Lung microvascular endothelial cell (primary cell): ENCODE data around the gene PLA2G6. TPM values are rescaled to one million over a fixed set of nuclear protein-coding genes. Genes with fewer than 3 reads are reported as not detected.
"Not testable (repeated sequence)": the region's sequence is repeated elsewhere in the genome, so short reads cannot be mapped to it uniquely, and the experiment has no call there.

ENCODE experiments used
- DNase-seq, 2 donors: peaks; one replicate each; pipeline versions ENCODE4 v3.0.0 to v3.0.0-alpha.2; 2010; ENCODE audit warnings: low read depth in 2 of 2
- total RNA-seq: library from RNA; depleted of rRNA; stranded (reverse); fragments of >200 nt; gene quantifications from 2 replicates; pipeline ENCODE4 v1.2.1, GENCODE V29; 2014

Gene PLA2G6
- total RNA-seq, 1 donor from 2014 or later: 4.8 TPM

- DNase-seq: peak in 1 of 2 donors; percentile 45
These were observed 10.3 kb upstream of the PLA2G6 start for GRCh38 chr22:38191731-38192474.

- no peak for DNase-seq
These were observed 9.4 kb upstream of the PLA2G6 start for GRCh38 chr22:38191055-38191454.

- no peak for DNase-seq
These were observed 9.0 kb upstream of the PLA2G6 start for GRCh38 chr22:38190581-38190980.

- no peak for DNase-seq
These were observed 7.5 kb upstream of the PLA2G6 start for GRCh38 chr22:38189104-38189503.

- peak; percentile 62 to 89 for DNase-seq
These were observed 6.0 kb upstream of the PLA2G6 start for GRCh38 chr22:38187413-38188212.

DNA sequence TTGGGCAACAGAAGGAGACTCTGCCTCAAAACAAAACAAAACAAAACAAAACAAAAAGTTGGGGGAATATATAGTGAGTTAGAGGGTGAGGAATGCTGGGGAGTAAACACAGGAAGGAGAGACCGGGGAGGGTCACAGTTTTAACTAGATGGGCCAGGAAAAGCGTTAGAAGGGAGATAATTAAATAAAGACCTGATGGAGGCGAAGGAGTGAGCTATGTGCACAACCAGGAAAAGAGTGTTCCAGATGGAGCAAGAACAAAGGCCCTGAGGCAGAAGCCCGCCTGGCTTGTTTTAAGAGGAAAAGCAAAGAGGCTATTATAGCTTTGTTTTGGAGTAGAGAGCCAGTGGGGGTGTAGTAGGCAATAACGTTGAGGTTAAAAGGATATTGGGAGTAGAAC is 4.8 kb upstream of the PLA2G6 start:
- DNase-seq: peak; percentile 38 to 81

- no peak for DNase-seq
These were observed 3.2 kb upstream of the PLA2G6 start for GRCh38 chr22:38184788-38185187.

DNA sequence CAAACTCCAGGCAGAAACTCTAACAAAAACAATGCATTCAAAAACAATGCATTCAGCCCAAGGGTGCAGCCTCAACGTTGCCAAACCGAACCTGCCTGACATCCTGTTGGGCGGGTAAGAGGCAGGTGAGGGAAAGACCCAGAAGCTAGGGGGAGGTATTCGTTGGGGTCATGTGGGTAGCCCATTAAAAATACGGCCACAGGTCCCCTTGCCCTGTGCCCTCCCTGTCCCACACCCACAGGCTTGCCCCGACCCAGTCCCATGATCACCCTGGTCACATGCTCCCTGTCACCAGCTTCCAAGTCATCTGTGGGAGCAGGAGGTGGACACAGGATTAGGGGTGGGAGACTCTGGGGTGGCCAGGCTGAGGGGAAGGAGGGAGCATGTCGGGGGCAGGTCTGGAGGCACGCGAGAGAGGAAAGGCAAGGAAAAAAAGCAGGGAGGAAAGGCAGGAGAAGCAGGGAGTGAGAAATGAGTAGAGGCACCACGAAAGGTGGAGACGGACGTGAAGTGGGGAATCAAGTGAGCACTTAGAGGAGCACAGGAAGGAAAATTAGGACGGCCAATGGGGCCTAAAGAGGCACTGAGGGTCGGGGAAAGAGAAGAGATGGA is 683 bp downstream of the PLA2G6 start:
- DNase-seq: peak in 1 of 2 donors; percentile 87

DNA sequence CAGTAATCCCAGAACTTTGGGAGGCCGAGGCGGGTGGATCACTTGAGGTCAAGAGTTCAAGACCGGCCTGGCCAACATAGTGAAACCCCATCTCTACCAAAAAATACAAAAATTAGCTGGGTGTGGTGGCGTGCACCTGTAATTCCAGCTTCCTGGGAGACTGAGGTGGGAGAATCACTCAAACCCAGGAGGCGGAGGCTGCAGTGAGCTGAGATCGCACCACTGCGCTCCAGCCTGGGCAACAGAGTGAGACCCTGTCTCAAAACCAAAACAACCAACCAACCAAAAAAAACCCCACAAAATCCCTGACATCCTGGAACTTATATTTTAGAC is 3.1 kb downstream of the PLA2G6 start:
- not testable (repeated sequence) for DNase-seq

DNA sequence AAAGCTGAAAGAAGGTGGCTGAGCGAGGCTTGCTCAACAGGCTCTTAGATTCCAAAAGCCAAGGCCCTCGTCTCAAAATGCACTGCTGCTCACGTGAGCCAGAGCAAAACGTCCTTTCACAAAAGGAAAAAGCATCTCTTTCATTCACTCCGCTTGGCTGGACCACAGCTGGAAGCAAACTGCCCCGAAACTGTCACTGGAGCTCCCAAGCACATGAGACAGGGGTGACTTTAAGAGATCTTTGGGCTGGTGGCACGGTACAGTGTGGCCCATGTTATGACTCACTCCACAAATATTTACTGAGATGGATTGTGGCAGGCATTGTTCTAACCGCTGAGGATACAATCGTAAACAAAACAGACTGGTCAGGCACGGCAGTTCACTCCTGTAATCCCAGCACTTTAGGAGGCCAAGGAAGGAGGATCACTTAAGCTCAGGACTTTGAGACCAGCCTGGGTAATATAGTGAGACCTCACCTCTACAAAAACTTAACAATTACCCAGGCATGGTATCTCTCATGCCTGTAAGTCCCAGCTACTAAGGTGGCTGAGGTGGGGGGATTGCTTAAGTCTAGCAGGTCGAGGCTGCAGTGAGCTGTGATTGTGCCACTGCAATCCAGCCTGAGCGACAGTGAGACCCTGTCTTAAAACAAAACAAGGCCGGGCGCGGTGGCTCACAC is 3.6 kb downstream of the PLA2G6 start:
- DNase-seq: peak; percentile 92 to 94

- not testable (repeated sequence) for DNase-seq
These were observed 4.1 kb downstream of the PLA2G6 start for GRCh38 chr22:38177571-38177925.

DNA sequence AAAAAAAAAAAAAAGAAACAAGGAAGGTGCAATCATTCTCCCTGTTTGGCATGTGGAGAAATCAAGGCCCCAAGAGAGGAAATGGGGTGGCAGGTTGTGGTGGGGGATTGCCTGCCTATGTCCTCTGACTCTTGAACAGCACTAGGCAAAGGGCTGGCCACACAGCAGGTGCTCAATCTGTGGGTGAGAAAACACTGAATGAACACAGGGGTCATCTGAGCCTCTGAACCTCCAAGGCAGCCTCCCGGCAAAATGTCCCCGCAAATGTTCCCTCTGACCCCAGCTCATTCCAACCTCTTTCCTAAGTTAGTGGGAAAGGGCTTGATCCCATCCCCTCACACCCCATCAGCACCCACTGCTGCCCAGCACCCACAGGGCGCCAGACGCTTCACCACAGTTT is 4.6 kb downstream of the PLA2G6 start:
- no peak for DNase-seq

DNA sequence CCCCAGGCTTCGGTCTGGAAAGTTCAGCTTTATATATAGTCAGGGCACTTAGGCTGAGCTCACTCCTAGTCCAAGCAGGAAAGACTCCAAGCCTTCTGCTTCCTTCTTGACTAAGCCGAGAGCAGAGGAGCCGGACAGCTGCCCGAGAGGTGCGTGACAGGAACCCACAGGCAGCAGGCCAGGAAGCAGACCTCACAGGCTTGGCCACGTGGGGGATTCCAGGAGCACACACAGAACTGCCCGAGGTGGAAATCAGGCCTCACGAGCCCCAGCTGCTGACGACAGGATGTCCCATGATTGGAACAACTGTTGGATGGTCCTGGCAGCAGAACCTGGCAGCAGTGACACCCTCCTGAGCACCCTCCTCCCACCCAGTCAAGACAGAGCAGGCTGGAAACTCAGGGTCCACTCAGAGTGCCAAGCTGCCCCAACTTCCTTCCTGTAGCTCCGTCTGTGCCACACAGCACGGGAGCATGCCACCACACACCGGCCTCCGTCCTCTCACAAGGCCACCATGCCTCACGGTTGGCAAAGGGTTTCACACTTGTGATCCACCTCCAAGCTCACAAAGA is 5.4 kb downstream of the PLA2G6 start:
- DNase-seq: peak; percentile 100

DNA sequence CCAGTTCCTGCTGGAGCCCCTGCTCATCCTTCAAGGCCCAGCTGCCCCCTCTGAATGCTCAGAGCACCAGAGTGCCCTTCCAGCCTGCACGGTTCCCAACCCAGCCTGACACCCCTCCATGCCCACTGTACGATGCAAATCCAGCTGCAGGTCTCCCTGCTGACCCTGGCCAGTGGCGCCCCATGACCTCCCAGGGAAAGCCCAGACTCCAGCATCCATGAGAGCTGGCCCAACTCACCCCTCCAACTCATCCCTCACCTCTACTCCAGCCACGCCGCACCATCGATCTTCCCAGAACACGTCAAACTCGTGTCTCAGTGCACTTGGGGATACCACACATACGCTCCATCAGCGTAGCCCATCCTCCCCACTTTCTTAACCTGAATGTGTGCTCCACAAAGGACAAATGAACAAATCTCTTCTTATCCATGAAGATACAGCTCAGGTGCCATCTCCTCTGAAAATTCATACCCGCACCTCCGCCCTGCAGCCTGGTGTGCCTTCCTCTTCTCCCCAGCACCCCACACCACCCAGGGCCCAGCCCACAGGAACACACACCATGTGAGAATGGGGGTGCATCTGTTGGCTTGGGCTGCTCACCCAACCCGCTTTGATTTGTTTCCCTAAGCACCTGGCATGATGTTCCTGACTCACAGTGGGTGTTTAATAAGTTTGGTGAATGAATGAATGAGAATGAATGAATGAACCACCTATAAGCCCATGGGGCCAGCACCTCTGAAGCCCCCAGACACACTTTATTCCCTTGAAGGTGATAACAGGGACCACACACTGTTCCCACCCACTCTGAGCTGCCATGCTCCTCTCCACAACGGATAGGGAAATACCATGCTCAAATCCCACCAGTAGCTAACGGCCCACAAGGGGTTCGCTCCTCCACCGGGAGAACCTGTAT is 6.2 kb downstream of the PLA2G6 start:
- DNase-seq: no peak

DNA sequence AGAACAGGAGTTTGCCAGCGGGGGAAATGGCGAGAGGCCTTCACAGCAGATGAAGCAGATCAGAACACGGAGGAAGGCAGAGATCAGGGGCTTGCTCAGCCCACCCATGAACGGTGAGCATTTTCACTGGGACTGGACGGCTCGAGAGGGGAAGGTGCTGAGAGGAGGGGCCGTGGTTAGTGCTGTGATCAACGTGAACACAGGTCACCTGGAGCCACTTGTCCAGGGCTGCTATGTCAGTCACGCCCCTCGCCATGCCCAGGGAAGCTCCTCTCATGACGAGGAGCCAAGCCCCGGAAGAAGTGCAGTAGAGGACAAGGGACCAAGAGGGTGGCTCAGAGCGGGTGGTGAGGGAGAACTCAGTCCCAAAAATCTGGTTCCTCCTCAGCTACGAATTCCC is 7.0 kb downstream of the PLA2G6 start:
- DNase-seq: no peak

DNA sequence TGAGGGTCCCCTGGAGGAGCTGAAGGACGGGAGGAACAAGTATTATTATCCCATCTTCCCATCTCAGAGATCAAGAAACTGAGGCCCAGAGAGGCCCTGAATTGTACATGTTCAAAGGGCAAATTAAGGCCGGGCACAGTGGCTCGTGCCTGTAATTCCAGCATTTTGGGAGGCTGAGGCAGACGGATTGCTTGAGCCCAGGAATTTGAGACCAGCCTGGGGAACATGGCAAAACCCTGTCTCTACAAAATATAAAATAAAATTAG is 8.1 kb downstream of the PLA2G6 start:
- DNase-seq: no peak

- DNase-seq: peak; percentile 98 to 100
These were observed 8.6 kb downstream of the PLA2G6 start for GRCh38 chr22:38172832-38173640.

DNA sequence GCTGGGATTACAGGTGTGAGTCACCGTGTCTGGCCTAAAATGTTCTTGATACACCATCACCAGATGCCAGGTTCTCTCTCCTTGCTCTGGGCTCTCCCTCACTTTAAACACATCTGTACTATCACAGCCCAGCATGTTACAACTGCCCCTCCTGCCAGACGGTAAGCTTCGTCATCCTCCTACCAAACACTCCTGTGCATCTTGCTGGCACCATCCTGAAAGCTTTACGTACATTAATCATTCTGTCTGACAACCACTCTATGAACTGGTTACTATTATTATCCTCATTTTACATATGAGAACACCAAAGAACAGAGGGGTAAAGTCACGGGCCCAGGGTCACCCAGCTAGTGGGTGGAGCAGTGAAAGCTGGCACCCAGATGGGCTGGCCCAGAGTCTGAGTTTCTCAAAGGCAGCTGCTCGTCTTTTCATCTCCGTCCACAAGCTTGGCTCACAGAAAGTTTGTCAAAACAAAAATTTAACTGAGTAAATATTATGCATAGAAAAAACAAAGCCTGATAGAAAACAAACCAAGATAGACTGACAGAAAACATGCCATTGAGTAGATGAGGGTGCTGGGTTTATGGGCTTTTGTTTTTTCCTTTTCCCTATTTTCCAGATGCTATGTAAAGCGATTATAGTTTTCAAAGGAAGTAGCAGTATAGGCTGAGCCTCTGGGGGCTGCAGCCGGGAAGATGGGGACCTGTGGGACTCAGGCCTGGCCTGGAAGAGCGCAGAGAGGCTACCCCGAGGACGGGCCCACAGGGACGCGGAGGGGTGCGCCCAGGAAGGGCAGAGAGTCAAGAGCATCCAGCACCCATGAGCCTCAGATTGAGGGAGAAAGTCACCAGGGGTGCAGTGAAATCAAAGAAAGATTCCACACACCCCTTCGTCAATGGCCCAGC is 9.5 kb downstream of the PLA2G6 start:
- DNase-seq: peak; percentile 46 to 81

DNA sequence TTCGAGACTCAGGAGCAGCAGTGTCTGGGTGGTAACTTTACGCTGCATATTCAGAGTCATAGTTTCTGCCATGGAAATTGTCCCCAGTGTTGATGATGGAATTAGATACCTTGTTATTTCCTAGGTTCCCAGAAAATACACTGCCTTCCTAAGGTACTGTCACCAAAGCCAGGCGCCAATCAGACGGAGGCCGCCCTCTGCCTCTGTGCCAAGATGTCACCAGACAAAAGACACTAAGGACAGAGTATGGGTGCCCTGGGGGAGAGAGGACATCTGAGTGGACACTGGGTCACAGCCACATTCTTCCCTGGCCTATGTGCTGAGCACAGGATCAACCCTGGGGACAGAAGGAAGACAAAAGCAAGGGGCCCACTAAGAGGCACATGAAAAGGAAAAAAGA is 11.2 kb downstream of the PLA2G6 start:
- DNase-seq: no peak
